PC-9 (cell line): ENCODE data around the gene SLC39A1.

ENCODE experiments used
- CTCF ChIP-seq: fragments of 200-600 bp; sonication (generic); conservative IDR thresholded peaks from 2 replicates; pipeline ENCODE4 v1.6.1; 2017; ENCODE audit warnings: mixed run types, antibody characterized with exemption, mild to moderate bottlenecking, moderate library complexity
- EZH2 ChIP-seq: fragments of 200-600 bp; sonication (generic); IDR thresholded peaks from 2 replicates; pipeline ENCODE4 v1.8.0; 2017; ENCODE audit warnings: antibody characterized with exemption, low read depth

GRCh38 chr1:154006136-154006535 is 42.8 kb upstream of the SLC39A1 start:
- no peak for TF ChIP-seq CTCF
- no peak for TF ChIP-seq EZH2
